Right cardiac atrium (tissue), 5 donors: Measurements from ENCODE around the gene KMT2C. TPM values are rescaled to one million over a fixed set of nuclear protein-coding genes. Genes with fewer than 3 reads are reported as not detected.
A peak's percentile ranks its signal among the peaks of the same experiment; 100 is the strongest.

Experiments used
- ATAC-seq, 2 donors: fragments of 200-7000 bp; cut with Tn5 transposase; one replicate each; pipeline versions ENCODE4 v1.8.0 to v1.9.1; 2020; ENCODE audit warnings: moderate library complexity in 2 of 2, mild to moderate bottlenecking in 1 of 2
- DNase-seq, 3 donors: peaks; one replicate each; pipeline ENCODE4 v3.0.0-alpha.2; 2020
- H3K27ac ChIP-seq: one replicate; pipeline ENCODE4 v1.5.1; 2013; ENCODE audit warnings: mild to moderate bottlenecking, low read length, control low read depth, moderate library complexity
- H3K27me3 ChIP-seq: one replicate; pipeline ENCODE4 v1.6.1; 2013; ENCODE audit not compliant: control insufficient read depth, insufficient read depth
- H3K4me1 ChIP-seq: one replicate; pipeline ENCODE4 v1.6.1; 2013; ENCODE audit warnings: low read length; ENCODE audit not compliant: control insufficient read depth, insufficient read depth
- H3K4me3 ChIP-seq: one replicate; pipeline ENCODE4 v1.5.1; 2013; ENCODE audit warnings: low read length, control low read depth
- H3K9me3 ChIP-seq: one replicate; pipeline ENCODE4 v1.6.1; 2013; ENCODE audit warnings: low read length; ENCODE audit not compliant: control insufficient read depth
- WGBS: extraction: QIAGEN DNeasy Blood & Tissue Kit; methylation state at CpG from one replicate; pipeline ENCODE4 v1.1.7; 2013; 5-methylcytosine and 5-hydroxymethylcytosine counted together
- intact Hi-C, 4 donors: fragments of 100-400 bp; cut with DNase I; formaldehyde crosslinking; loops; one replicate each; pipeline versions ENCODE4 v1.11.0 to v1.14.0; 2022 to 2023
- polyA plus RNA-seq: library from polyadenylated mRNA; stranded (reverse); fragments of 200-250 nt; gene quantifications from one replicate; pipeline ENCODE4 v1.2.3, GENCODE V29; 2013
- total RNA-seq, 4 donors: library from RNA; stranded (reverse); fragmentation: NEBNext Ultra II Directional; extraction: Animal tissue kit (Norgen Biotek cat#: 25700); gene quantifications; one replicate each; pipeline ENCODE4 v1.2.1, GENCODE V29; 2021
- donor health status: healthy with polysubstance abuse.
- donor health status: DM: no; HTN: yes; CAD: no.
- donor health status: DM: no; HTN: no; CAD: no.
- donor health status: DM: no; HTN: yes; CAD: no; lungs with severe emphysema.
- donor health status: DM: yes; HTN: yes; CAD: no.

Gene KMT2C
- total and polyA plus RNA-seq, 5 donors = 10.9 to 52.6 (median 49.9) TPM

GRCh38 chr7:152193880-152194279, 241.9 kb downstream of the KMT2C start:
- Histone ChIP-seq H3K27ac (no peak overlapping the region), H3K27me3 (no peaks in the 10 kb centered on the region), H3K9me3 (no peaks in the 10 kb centered on the region), H3K4me1 (no peaks in the 10 kb centered on the region), H3K4me3 (no peak overlapping the region)
- intact Hi-C loops = no loop called here
- ATAC-seq = no peak
- DNase-seq = no peak
- WGBS = 80% methylated on average over 4 of the region's 4 CpGs

DNA sequence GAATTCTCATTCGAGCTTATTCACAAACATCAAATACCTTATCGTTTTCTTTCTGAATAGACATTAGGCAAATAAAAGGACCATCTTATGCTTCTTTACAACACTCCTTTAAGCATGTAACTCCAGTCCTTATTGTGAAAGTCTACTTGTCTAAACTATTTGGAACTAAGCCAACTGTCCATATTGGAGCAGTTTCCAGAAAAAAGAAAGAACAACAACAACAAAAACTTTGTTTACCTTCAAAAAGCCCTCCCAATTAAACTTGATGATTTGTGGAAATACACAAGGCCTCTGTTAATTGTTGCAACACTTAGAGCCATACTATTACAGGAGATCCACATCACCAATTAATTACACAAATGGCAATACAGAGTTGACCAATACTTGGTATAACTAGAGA, 246.7 kb downstream of the KMT2C start:
- ATAC-seq = no peak
- intact Hi-C loops = no loop called here
- Histone ChIP-seq H3K27ac (no peak overlapping the region), H3K4me1 (no peaks in the 10 kb centered on the region), H3K27me3 (no peaks in the 10 kb centered on the region), H3K4me3 (no peak overlapping the region), H3K9me3 (no peaks in the 10 kb centered on the region)
- DNase-seq = no peak
- WGBS = 91% methylated on average over 2 of the region's 2 CpGs

DNA sequence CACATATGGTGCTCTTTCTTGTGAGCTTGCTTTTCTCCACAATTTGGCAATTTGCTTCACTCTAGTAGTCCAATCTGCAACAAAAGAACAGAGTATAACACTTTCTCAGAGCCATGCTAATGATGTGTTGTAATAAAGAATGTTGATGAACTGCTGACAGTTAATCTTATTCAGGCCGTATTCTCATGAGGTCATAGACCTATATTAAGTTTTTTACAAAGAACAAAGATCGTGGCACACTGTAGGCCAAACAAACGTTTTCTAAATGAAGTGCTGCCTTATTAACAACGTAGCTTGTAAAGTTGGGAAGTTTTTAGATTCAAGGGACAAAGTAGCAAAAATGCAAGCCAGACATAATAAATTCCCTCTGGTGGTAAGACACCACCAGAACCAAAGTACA, 250.2 kb downstream of the KMT2C start:
- no peak for DNase-seq
- Histone ChIP-seq H3K9me3 (no peaks in the 10 kb centered on the region), H3K27me3 (no peaks in the 10 kb centered on the region), H3K27ac (no peak overlapping the region), H3K4me1 (no peaks in the 10 kb centered on the region), H3K4me3 (no peak overlapping the region)
- WGBS = 30% methylated on average over 4 of the region's 4 CpGs
- intact Hi-C loops = no loop called here
- ATAC-seq = peak; percentile 28 to 62

DNA sequence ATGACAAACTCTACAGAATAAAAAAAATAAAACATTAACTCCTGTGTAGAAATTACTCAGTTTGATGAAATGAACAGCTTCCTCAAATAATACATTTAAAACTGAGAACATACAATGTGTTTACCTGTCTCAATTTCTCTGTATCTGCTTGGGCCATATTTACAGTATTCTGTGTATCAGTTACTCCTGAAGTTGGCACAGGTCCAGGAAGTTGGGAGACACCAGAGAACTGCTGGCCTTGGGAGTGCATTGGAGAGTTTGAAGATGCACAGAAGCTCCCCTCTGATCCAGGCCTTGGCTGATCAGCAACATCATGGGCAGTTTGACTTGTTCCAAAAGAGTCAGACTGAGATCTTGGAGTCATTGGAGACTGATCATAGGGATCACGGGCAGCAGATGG, 255.2 kb downstream of the KMT2C start:
- 95% methylated on average over 1 of the region's 1 CpG for WGBS
- H3K4me1 ChIP-seq = no peaks in the 10 kb centered on the region
- no peak overlapping the region for H3K4me3 ChIP-seq
- DNase-seq (no peak), ATAC-seq (no peak)
- H3K9me3 ChIP-seq = no peaks in the 10 kb centered on the region
- no peak overlapping the region for H3K27ac ChIP-seq
- H3K27me3 ChIP-seq = no peaks in the 10 kb centered on the region
- intact Hi-C loops = no loop called here

DNA sequence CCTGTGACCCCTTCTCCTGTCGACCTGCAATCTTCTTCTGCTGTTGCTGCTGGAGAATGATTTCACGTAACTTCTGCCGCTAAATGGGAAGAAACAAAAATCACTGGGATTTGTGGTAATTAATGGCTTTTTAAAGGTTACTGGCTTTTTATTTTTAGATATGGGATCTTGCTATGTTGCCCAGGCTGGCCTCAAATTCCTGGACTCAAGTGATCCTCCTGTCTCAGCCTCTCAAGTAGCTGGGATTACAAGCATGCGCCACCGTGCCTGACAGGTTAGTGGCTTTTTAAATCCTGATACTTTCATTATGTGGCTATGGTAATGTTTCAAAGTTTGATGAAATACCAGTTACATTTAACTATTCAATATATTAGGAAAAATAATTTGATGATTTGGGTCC, 255.8 kb downstream of the KMT2C start:
- ATAC-seq (no peak), DNase-seq (no peak)
- intact Hi-C loops = no loop called here
- H3K27me3 ChIP-seq = no peaks in the 10 kb centered on the region
- no peak overlapping the region for H3K27ac ChIP-seq
- no peaks in the 10 kb centered on the region for H3K4me1 ChIP-seq
- H3K9me3 ChIP-seq = no peaks in the 10 kb centered on the region
- H3K4me3 ChIP-seq = no peak overlapping the region
- 94% methylated on average over 5 of the region's 5 CpGs for WGBS

- no peak overlapping the region for H3K4me3 ChIP-seq
- H3K4me1 ChIP-seq = no peaks in the 10 kb centered on the region
- H3K27me3 ChIP-seq = no peaks in the 10 kb centered on the region
- ATAC-seq (no peak), DNase-seq (no peak)
- 95% methylated on average over 3 of the region's 3 CpGs for WGBS
- no peaks in the 10 kb centered on the region for H3K9me3 ChIP-seq
- no peak overlapping the region for H3K27ac ChIP-seq
- intact Hi-C loops = no loop called here
These were observed 257.3 kb downstream of the KMT2C start for GRCh38 chr7:152178405-152179058.

GRCh38 chr7:152177681-152178404, 258.0 kb downstream of the KMT2C start:
- no peak for ATAC-seq

GRCh38 chr7:152176797-152177196, 259.0 kb downstream of the KMT2C start:
- no peaks in the 10 kb centered on the region for H3K4me1 ChIP-seq
- 88% methylated on average over 2 of the region's 2 CpGs for WGBS
- ATAC-seq (no peak), DNase-seq (no peak)
- no peaks in the 10 kb centered on the region for H3K9me3 ChIP-seq
- no peak overlapping the region for H3K27ac ChIP-seq
- no peak overlapping the region for H3K4me3 ChIP-seq
- H3K27me3 ChIP-seq = no peaks in the 10 kb centered on the region
- intact Hi-C loops = no loop called here

More at GRCh38 chr7:152177681-152178404, 258.0 kb downstream of the KMT2C start:
- Histone ChIP-seq H3K27ac (no peak overlapping the region), H3K4me3 (no peak overlapping the region), H3K9me3 (no peaks in the 10 kb centered on the region), H3K27me3 (no peaks in the 10 kb centered on the region), H3K4me1 (no peaks in the 10 kb centered on the region)
- intact Hi-C loops = no loop called here
- no peak for DNase-seq
- 88% methylated on average over 7 of the region's 7 CpGs for whole genome bisulfite sequencing

- H3K27me3 ChIP-seq = no peaks in the 10 kb centered on the region
- ATAC-seq (no peak), DNase-seq (no peak)
- no peak overlapping the region for H3K4me3 ChIP-seq
- 93% methylated on average over 5 of the region's 5 CpGs for WGBS
- no peaks in the 10 kb centered on the region for H3K4me1 ChIP-seq
- no peak overlapping the region for H3K27ac ChIP-seq
- intact Hi-C loops = no loop called here
- no peaks in the 10 kb centered on the region for H3K9me3 ChIP-seq
These were observed 262.3 kb downstream of the KMT2C start for GRCh38 chr7:152173372-152174070.

- ATAC-seq = peak in 1 of 2 donors; percentile 20
- Histone ChIP-seq H3K27me3 (no peaks in the 10 kb centered on the region), H3K27ac (no peak overlapping the region)
These were observed 273.5 kb downstream of the KMT2C start for GRCh38 chr7:152162287-152162686.

GRCh38 chr7:152161171-152161570, 274.6 kb downstream of the KMT2C start:
- H3K27me3 ChIP-seq = no peaks in the 10 kb centered on the region
- ATAC-seq (no peak), DNase-seq (no peak)
- H3K9me3 ChIP-seq = no peaks in the 10 kb centered on the region
- no peaks in the 10 kb centered on the region for H3K4me1 ChIP-seq
- intact Hi-C loops = no loop called here
- no peak overlapping the region for H3K4me3 ChIP-seq
- H3K27ac ChIP-seq = no peak overlapping the region

More at GRCh38 chr7:152162287-152162686, 273.5 kb downstream of the KMT2C start:
- no peak overlapping the region for H3K4me3 ChIP-seq
- no peaks in the 10 kb centered on the region for H3K4me1 ChIP-seq
- WGBS = 66% methylated on average over 6 of the region's 6 CpGs
- no peaks in the 10 kb centered on the region for H3K9me3 ChIP-seq
- no peak for DNase-seq
- intact Hi-C loops = no loop called here
